ENCODE data around the gene NT5C.

- TF ChIP-seq CTCF (conservative IDR thresholded peaks at IDR 0.05; ENCODE audit: low read length) (no peak), EZH2phosphoT487 (IDR thresholded peaks at IDR 0.05; ENCODE audit: borderline replicate concordance, low read depth, low read length) (no peak)
Measured at GRCh38 chr17:75159196-75160031, 27.9 kb upstream of the NT5C start.

All from OCI-LY7 (cell line).